ENCODE results near the gene TP53I11.

Gene TP53I11

GRCh38 chr11:44963948-44964347 is 13.3 kb upstream of the TP53I11 start:
- no peak overlapping the region for H3K4me3 ChIP-seq (ENCODE audit: low read depth, low read length)
- TF ChIP-seq, protein P1, sequence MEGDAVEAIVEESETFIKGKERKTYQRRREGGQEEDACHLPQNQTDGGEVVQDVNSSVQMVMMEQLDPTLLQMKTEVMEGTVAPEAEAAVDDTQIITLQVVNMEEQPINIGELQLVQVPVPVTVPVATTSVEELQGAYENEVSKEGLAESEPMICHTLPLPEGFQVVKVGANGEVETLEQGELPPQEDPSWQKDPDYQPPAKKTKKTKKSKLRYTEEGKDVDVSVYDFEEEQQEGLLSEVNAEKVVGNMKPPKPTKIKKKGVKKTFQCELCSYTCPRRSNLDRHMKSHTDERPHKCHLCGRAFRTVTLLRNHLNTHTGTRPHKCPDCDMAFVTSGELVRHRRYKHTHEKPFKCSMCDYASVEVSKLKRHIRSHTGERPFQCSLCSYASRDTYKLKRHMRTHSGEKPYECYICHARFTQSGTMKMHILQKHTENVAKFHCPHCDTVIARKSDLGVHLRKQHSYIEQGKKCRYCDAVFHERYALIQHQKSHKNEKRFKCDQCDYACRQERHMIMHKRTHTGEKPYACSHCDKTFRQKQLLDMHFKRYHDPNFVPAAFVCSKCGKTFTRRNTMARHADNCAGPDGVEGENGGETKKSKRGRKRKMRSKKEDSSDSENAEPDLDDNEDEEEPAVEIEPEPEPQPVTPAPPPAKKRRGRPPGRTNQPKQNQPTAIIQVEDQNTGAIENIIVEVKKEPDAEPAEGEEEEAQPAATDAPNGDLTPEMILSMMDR (IDR thresholded peaks at IDR 0.05; ENCODE audit: low read depth, low read length): no peak

- H3K4me3 ChIP-seq (ENCODE audit: low read depth, low read length): no peak overlapping the region
- TF ChIP-seq, protein P1 (IDR thresholded peaks at IDR 0.05; ENCODE audit: low read depth, low read length): no peak
These were observed 12.5 kb upstream of the TP53I11 start for GRCh38 chr11:44963136-44963535.

DNA sequence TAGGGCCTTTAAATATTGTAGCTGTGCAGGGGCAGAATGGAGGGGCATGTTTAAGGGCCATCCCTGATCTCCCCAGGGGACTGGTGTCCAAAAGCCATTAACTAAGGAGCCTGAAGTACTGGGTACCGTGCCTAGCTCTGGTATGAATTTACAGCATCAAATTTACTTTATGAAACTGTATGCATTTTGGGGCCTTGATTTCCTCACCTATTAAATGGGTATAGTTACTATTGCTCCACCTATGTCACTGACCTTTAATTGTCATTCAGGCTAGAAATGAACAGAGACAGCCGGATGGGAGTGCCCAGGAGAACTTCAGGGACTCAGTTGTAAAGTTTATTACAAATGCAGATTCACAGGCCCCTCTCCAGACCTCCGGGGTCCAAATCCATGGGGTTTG is 11.8 kb upstream of the TP53I11 start:
- H3K4me3 ChIP-seq (ENCODE audit: low read depth, low read length): no peak overlapping the region
- TF ChIP-seq, protein P1 (IDR thresholded peaks at IDR 0.05; ENCODE audit: low read depth, low read length): no peak

DNA sequence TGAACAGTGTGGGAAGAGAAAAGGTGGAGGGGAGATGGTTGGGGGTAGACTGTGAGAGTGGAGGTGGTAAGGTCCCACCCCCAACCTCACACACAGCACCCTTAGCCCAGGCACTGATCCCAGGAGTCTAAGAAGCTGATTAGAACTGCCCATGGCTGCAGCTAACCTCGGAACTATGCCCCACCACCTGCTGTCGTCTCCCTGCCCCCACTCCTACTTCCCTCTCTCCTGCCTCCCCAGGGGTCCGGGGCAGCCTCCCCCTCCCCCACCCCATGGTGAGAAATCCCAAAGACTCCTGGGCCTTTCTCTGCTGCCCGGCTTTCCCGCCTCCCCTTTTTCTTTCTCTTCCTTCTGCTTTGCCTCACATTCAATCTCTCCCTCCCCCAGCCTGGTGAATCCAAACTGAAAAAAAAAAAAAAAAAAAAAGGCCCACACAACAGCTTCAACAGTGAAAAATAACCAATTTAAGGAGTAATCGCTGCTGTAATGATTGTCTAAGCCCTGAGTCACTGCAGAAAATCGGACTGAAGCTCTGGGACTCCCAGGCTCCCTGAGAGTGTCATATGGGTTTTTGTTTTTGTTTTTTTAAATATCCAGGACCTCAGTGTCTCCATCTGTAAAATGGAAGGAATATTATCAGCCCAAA is 9.6 kb upstream of the TP53I11 start:
- TF ChIP-seq, protein P1 (IDR thresholded peaks at IDR 0.05; ENCODE audit: low read depth, low read length): no peak
- H3K4me3 ChIP-seq (ENCODE audit: low read depth, low read length): no peak overlapping the region

DNA sequence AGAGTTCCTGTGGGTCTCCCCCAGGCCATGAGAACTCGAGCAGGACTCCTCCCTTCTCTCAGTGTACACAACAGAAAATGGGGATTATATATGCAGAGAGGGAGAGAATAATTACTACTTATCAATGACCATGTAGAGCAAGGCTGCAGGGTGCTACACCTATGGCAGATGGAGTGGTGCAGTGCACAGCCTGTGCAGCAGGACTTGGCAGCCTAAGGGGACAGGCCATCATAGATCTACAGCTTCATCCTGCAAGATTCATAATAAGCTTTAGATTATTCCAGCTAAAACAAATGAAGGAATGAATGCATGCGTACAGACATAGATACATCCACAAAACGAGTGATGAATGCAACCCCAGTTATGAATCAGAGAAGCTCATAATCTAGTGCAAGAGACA is 8.4 kb upstream of the TP53I11 start:
- no peak overlapping the region for H3K4me3 ChIP-seq (ENCODE audit: low read depth, low read length)

DNA sequence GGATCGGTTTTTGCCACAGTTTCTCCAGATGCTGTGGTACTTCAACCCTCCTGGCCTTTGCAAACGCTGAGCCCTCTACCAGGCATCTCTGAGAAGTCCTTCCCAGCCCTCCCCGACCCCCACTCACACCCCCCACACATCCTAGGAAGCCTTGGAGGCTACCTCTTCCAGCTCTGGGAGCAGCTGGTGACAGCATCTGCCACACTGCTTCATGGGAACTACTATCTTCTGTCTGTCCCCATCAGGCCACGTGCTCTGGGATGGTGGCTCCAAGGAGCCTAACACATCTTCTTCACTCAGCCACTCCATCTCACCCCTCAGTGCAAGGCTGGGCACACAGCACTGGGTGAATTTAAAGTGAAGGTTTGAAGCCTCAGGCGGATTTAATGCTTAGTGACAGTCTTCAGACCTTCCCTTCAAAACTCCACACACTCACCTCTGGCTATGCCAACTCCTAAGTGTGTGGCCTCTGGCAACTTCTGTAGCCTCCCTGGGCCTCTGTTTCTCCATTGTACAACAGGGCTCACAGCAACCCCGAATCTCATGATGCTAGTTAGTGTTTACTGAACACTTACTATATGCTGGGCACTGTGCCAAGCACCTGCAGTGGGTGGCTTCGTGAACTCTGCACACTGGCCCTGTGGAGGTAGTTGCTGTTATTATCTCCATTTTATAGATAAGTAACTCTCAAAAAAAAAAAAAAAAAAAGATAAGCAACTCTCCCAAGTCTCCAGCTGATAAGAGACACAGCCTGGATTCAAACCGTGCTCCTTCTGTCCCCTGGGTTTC is 7.3 kb upstream of the TP53I11 start:
- H3K4me3 ChIP-seq (ENCODE audit: low read depth, low read length): no peak overlapping the region
- TF ChIP-seq, protein P1 (IDR thresholded peaks at IDR 0.05; ENCODE audit: low read depth, low read length): no peak

More for the DNA sequence above, 8.4 kb upstream of the TP53I11 start:
- TF ChIP-seq, protein P1 (IDR thresholded peaks at IDR 0.05; ENCODE audit: low read depth, low read length): no peak

DNA sequence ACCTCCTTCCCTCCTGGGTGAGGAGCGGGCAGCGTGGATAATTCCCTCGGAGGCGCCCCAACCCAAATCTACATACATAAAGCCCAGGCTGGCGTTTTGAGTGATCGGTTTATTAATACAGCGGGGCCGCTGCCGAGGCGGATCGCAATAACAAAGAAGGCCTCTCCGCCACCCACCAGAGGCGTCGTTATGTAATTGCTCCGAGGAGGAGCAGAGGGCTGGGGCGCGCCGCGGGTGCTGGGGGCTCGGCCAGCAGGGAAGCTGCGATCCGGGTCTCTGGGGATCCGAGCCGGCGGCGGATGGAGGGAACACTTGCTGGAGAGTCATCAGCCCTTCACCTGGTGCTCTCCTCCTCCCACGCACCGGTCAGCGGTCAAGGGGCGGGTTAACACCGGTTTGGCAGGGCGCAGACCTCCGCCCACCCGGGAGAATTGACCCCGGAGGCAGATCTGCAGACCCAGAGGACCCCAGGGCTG is 6.4 kb upstream of the TP53I11 start:
- H3K4me3 ChIP-seq (ENCODE audit: low read depth, low read length): no peak overlapping the region
- TF ChIP-seq, protein P1 (IDR thresholded peaks at IDR 0.05; ENCODE audit: low read depth, low read length): no peak

Data from WI38 (cell line).